Fibroblast of mammary gland (primary cell): Measurements from ENCODE around the gene PIK3R1.

Experiments
- DNase-seq: peaks from one replicate; pipeline ENCODE4 v3.0.0-alpha.2; 2010; ENCODE audit warnings: low read depth
- H3K4me3 ChIP-seq: 2 replicates; pipeline ENCODE4 v1.5.1; 2011; ENCODE audit warnings: low read depth, mild to moderate bottlenecking, low read length, moderate library complexity; ENCODE audit not compliant: control insufficient read depth
- TF ChIP-seq, protein P1 (sequence below): conservative IDR thresholded peaks from 2 replicates; pipeline ENCODE4 v1.5.1; 2011; ENCODE audit warnings: low read depth, low read length, inconsistent platforms; ENCODE audit not compliant: control insufficient read depth, insufficient read depth

PIK3R1 gene

DNA sequence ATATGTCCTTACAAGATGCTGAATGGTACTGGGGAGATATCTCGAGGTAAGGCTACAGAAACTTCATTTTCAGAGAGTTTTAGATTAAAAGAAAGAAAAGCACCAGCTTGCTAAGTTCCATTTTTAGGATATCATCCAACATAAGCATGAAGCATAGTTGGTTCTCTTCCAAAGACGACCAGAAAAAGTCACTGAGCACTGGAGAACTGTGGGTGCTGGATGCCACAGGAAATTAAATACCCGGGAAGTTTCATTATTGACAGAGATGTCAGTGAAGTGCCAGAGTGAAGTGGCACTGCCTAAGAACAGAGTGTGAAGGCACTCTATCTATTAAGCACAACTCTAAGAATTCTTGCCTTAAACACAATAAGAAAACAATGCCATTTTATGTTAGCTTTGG lies 76.8 kb downstream of the PIK3R1 start:
- TF ChIP-seq, protein P1, sequence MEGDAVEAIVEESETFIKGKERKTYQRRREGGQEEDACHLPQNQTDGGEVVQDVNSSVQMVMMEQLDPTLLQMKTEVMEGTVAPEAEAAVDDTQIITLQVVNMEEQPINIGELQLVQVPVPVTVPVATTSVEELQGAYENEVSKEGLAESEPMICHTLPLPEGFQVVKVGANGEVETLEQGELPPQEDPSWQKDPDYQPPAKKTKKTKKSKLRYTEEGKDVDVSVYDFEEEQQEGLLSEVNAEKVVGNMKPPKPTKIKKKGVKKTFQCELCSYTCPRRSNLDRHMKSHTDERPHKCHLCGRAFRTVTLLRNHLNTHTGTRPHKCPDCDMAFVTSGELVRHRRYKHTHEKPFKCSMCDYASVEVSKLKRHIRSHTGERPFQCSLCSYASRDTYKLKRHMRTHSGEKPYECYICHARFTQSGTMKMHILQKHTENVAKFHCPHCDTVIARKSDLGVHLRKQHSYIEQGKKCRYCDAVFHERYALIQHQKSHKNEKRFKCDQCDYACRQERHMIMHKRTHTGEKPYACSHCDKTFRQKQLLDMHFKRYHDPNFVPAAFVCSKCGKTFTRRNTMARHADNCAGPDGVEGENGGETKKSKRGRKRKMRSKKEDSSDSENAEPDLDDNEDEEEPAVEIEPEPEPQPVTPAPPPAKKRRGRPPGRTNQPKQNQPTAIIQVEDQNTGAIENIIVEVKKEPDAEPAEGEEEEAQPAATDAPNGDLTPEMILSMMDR = no peak
- DNase-seq = no peak
- no peak overlapping the region for H3K4me3 ChIP-seq

DNA sequence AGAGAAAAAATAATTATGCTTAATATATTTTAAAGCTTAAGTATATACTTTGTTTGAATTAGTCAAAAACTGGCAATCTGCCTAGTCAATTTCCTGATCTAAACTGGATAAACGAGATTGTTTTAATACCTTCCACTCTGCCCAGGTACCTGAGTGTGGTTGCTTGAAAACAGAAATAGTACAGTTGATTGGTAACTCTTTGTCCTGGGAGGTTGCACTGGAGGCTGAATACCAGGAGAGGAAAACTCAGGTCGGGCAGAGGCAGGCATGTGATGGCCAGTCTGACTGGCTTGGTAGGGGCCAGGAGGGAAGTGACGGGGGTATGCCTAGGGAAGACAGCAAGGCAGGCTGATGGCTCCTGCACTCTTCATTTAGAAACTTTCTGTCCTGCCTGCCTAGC lies 80.2 kb downstream of the PIK3R1 start:
- no peak overlapping the region for H3K4me3 ChIP-seq
- no peak for DNase-seq
- TF ChIP-seq, protein P1 = no peak

DNA sequence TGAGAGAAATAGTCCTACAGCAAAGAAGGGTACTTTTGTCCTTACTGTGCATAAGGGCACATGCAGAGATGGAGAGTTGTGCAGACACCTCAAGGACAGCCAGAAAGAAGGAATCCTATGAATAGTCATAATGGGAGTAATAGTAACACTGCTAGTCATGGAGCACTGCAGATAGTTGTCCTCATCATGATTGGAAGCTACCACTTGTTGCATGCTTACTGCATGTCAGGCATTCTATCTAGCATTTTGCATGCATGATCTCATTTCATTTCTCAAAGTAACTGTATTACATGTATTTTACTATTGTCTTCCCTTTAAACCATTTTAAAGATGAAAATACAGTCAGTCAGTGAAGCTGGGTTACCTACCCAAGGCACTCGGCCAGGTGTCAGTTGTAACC lies 81.3 kb downstream of the PIK3R1 start:
- TF ChIP-seq, protein P1 = no peak
- DNase-seq = no peak
- no peak overlapping the region for H3K4me3 ChIP-seq

DNA sequence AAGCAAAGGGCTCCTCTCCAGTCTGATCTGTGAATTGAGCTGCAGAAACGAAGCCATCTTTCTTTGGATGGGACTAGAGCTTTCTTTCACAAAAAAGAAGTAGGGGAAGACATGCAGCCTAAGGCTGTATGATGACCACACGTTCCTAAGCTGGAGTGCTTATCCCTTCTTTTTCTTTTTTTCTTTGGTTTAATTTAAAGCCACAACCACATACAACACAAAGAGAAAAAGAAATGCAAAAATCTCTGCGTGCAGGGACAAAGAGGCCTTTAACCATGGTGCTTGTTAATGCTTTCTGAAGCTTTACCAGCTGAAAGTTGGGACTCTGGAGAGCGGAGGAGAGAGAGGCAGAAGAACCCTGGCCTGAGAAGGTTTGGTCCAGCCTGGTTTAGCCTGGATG lies 82.1 kb downstream of the PIK3R1 start:
- DNase-seq = no peak
- TF ChIP-seq, protein P1 = no peak
- H3K4me3 ChIP-seq = no peak overlapping the region

DNA sequence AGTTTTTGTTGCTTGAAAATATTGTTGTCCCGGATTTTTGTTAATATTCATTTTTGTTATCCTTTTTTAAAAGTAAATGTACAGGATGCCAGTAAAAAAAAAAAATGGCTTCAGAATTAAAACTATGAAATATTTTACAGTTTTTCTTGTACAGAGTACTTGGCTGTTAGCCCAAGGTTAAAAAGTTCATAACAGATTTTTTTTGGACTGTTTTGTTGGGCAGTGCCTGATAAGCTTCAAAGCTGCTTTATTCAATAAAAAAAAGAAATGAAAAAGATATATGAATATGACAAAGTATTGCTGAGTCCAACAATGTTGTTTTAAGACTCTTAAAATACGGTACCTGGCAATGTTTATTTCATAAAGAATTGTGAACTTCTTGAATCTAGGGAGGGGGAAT lies 82.9 kb downstream of the PIK3R1 start:
- TF ChIP-seq, protein P1 = no peak
- H3K4me3 ChIP-seq = no peak overlapping the region

DNA sequence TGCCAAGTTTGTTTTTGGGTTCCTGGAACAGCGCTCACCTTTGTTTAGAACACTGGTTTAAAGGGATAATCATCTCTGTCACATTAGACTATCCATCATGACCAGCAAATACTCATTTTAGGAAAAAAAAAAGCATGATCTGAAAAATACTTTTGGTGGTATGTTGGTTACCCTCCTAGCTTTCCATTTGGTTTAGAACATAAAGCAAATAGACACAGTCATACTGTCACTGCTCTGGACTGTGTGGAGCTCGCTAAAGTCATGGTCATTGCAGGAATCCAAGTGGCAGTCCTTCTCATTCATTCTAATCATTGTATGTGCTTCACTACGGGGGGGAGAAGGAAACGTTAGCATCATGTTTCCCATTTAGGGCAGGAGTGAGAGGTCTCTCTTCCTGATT lies 83.5 kb downstream of the PIK3R1 start:
- TF ChIP-seq, protein P1 = no peak
- no peak for DNase-seq
- no peak overlapping the region for H3K4me3 ChIP-seq

More for the DNA sequence above, 82.9 kb downstream of the PIK3R1 start:
- DNase-seq = no peak

DNA sequence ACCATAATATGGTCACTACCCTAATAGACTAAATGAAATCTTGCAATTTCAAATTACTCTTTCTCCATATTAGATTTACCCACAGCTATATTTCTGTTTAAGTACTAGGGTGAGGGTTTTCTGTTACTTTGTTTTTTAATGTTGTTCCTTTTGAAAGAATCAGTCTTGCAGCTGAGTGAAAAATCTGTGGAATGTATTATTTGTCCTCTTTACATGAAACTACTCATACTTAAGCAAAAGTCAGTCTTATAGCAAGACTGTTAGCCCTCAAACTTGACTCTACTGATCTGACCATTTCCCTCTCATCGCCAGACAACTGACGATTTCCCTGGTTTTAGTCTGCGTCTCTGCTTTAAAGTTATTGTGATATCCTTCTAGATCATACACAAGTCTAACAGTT lies 84.0 kb downstream of the PIK3R1 start:
- TF ChIP-seq, protein P1 = no peak
- no peak for DNase-seq
- H3K4me3 ChIP-seq = no peak overlapping the region
